ENCODE measurements around the gene BORCS6. TPM values are rescaled to one million over a fixed set of nuclear protein-coding genes. Genes with fewer than 3 reads are reported as not detected.

Gene BORCS6
- total RNA-seq, 3 donors from 2014 or later (not counting 1 experiment from before 2014, with no cell fraction given): 10.2 to 15.6 (median 11.6) TPM

DNA sequence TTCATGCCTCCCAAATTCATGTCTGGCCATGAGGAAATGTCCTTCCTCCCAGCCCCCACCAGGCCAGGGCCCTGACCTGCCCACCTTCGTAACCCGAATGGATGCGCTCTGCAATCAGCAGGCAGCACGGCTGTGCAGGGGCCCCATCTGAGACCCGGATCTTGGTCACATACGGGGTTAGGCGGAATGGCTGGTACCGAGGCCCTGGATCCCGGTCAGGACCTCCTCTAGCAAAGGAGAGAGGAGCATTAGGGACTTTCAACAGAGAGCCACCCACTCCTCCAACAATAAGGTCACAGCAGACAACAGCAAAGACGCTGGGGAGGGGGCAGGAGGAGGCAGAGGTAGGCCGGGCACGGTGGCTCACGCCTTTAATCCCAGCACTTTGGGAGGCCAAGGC lies 41.4 kb downstream of the BORCS6 start:
- H3K27ac ChIP-seq (ENCODE audit: low read length): no peak overlapping the region
- TF ChIP-seq, protein P1, sequence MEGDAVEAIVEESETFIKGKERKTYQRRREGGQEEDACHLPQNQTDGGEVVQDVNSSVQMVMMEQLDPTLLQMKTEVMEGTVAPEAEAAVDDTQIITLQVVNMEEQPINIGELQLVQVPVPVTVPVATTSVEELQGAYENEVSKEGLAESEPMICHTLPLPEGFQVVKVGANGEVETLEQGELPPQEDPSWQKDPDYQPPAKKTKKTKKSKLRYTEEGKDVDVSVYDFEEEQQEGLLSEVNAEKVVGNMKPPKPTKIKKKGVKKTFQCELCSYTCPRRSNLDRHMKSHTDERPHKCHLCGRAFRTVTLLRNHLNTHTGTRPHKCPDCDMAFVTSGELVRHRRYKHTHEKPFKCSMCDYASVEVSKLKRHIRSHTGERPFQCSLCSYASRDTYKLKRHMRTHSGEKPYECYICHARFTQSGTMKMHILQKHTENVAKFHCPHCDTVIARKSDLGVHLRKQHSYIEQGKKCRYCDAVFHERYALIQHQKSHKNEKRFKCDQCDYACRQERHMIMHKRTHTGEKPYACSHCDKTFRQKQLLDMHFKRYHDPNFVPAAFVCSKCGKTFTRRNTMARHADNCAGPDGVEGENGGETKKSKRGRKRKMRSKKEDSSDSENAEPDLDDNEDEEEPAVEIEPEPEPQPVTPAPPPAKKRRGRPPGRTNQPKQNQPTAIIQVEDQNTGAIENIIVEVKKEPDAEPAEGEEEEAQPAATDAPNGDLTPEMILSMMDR (IDR thresholded peaks at IDR 0.05): no peak
- Mint-ChIP-seq H3K9me3 (no peaks in the 10 kb centered on the region), H3K36me3 (no peaks in the 10 kb centered on the region), H3K4me3 (peak overlapping the region; percentile 42), H3K4me1 (peaks cover 24 to 26% of the 10 kb centered on the region in 2 donors), H3K27me3 (ENCODE audit: low read depth in 2 of 2) (no peaks in the 10 kb centered on the region), H3K27ac (peak overlapping the region in 1 of 2 donors; percentile 54)
- ATAC-seq: no peak
- peaks cover 60% of the 10 kb centered on the region for H3K36me3 ChIP-seq (ENCODE audit: control insufficient read depth, insufficient read depth, low read length)
- peak in 1 of 2 donors; percentile 13 for DNase-seq
- no peaks in the 10 kb centered on the region for H3K9me3 ChIP-seq (ENCODE audit: control insufficient read depth, insufficient read depth, low read length)
- no peaks in the 10 kb centered on the region for H3K27me3 ChIP-seq (ENCODE audit: control insufficient read depth, insufficient read depth, low read length)
- WGBS (ENCODE audit: insufficient coverage): 99% methylated on average over 9 of the region's 13 CpGs
- no peak overlapping the region for H3K4me3 ChIP-seq (ENCODE audit: low read length)
- H3K4me1 ChIP-seq (ENCODE audit: control insufficient read depth, insufficient read depth, low read length): peaks cover 43% of the 10 kb centered on the region
- intact Hi-C loops (cut with micrococcal nuclease): no loop called here

DNA sequence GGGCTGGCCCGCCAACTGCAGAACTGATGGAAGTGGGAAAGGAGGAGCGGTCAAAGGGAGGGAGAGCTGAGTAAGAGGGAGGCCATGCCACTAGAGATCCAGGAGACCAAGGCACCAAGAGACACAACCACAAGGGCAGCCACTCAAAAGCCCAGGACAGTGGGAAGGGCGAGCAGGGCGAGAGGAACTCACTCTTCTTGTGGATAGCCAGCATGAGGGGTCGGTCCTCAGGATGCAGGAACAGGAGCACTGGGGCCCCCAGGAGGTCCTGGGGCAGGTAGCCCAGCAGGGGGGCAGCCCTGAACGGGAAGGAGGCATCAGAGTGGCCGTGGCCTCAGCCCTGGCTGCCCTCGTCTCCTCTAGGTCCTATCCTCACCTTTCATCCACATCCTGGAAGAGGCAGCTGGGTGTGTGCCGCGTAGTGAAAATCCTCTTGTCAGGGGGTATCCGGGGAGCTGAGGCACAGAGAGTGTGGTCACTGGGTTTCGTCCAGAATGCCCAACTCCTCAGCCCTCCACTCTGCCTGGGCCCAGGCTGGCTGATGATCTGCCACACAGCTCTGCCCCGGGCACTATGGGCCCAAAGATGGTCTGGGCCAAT lies 42.1 kb downstream of the BORCS6 start:
- DNase-seq (peak in 1 of 2 donors; percentile 18), ATAC-seq (no peak)
- Histone ChIP-seq H3K27ac (ENCODE audit: low read length) (no peak overlapping the region), H3K36me3 (ENCODE audit: control insufficient read depth, insufficient read depth, low read length) (peaks cover 60% of the 10 kb centered on the region), H3K4me3 (ENCODE audit: low read length) (no peak overlapping the region), H3K4me1 (ENCODE audit: control insufficient read depth, insufficient read depth, low read length) (peaks cover 36% of the 10 kb centered on the region), H3K27me3 (ENCODE audit: control insufficient read depth, insufficient read depth, low read length) (no peaks in the 10 kb centered on the region), H3K9me3 (ENCODE audit: control insufficient read depth, insufficient read depth, low read length) (no peaks in the 10 kb centered on the region)
- intact Hi-C loops (cut with micrococcal nuclease): no loop called here
- Mint-ChIP-seq H3K36me3 (no peaks in the 10 kb centered on the region), H3K4me3 (peak overlapping the region; percentile 42), H3K9me3 (no peaks in the 10 kb centered on the region), H3K4me1 (peaks cover 17 to 26% of the 10 kb centered on the region in 2 donors), H3K27ac (peak overlapping the region in 1 of 2 donors; percentile 77), H3K27me3 (ENCODE audit: low read depth in 2 of 2) (no peaks in the 10 kb centered on the region)
- 96% methylated on average over 13 of the region's 13 CpGs for WGBS (ENCODE audit: insufficient coverage)
- TF ChIP-seq, protein P1 (IDR thresholded peaks at IDR 0.05): no peak

DNA sequence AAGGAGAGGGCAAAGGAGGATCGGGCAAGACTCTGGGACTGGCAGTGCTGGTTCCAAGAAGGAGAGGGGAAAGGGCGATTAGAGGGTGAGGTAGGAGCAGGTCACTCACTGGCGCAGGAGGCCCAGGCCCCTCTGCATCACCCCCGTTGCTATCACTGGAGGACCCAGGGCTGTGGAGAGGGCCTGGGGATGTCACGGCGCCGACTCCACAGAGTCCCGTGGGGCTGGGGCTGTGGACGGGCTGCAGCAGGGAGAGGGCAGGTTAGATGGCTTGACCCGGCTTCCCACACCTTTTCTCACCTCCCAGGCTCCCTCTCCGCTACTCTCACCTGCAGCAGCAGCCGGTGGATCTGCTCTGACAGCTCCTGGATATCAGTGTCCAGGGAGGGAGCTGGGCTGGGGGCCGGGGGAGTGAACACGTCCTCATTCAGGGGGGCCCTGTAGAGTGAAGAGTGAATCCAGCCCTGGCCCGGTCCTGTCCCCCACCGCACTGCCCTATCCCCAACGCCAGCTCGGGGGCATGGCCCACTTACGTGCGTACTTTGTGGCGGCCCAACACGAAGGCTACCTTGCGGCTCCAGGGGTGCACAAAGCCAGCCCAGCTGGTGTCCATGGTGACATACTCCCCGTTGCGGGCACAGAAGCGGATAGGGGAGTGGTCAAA lies 42.7 kb downstream of the BORCS6 start:
- Histone ChIP-seq H3K27ac (ENCODE audit: low read length) (no peak overlapping the region), H3K9me3 (ENCODE audit: control insufficient read depth, insufficient read depth, low read length) (no peaks in the 10 kb centered on the region), H3K4me1 (ENCODE audit: control insufficient read depth, insufficient read depth, low read length) (peaks cover 30% of the 10 kb centered on the region), H3K4me3 (ENCODE audit: low read length) (no peak overlapping the region), H3K27me3 (ENCODE audit: control insufficient read depth, insufficient read depth, low read length) (no peaks in the 10 kb centered on the region), H3K36me3 (ENCODE audit: control insufficient read depth, insufficient read depth, low read length) (peaks cover 64% of the 10 kb centered on the region)
- 96% methylated on average over 26 of the region's 26 CpGs for WGBS (ENCODE audit: insufficient coverage)
- intact Hi-C loops (cut with micrococcal nuclease): no loop called here
- H3K4me3 Mint-ChIP-seq: peak overlapping the region; percentile 37
- H3K4me1 Mint-ChIP-seq: peaks cover 11 to 26% of the 10 kb centered on the region in 2 donors
- no peak for ATAC-seq
- no peaks in the 10 kb centered on the region for H3K36me3 Mint-ChIP-seq
- peak overlapping the region in 1 of 2 donors; percentile 77 for H3K27ac Mint-ChIP-seq
- no peak for DNase-seq
- H3K27me3 Mint-ChIP-seq (ENCODE audit: low read depth in 2 of 2): no peaks in the 10 kb centered on the region
- TF ChIP-seq, protein P1 (IDR thresholded peaks at IDR 0.05): no peak
- no peaks in the 10 kb centered on the region for H3K9me3 Mint-ChIP-seq

All from natural killer cell (primary cell).